ENCODE results near the gene LRP3.
"Not testable (repeated sequence)": the region's sequence is repeated elsewhere in the genome, so short reads cannot be mapped to it uniquely, and the experiment has no call there.

LRP3 gene

DNA sequence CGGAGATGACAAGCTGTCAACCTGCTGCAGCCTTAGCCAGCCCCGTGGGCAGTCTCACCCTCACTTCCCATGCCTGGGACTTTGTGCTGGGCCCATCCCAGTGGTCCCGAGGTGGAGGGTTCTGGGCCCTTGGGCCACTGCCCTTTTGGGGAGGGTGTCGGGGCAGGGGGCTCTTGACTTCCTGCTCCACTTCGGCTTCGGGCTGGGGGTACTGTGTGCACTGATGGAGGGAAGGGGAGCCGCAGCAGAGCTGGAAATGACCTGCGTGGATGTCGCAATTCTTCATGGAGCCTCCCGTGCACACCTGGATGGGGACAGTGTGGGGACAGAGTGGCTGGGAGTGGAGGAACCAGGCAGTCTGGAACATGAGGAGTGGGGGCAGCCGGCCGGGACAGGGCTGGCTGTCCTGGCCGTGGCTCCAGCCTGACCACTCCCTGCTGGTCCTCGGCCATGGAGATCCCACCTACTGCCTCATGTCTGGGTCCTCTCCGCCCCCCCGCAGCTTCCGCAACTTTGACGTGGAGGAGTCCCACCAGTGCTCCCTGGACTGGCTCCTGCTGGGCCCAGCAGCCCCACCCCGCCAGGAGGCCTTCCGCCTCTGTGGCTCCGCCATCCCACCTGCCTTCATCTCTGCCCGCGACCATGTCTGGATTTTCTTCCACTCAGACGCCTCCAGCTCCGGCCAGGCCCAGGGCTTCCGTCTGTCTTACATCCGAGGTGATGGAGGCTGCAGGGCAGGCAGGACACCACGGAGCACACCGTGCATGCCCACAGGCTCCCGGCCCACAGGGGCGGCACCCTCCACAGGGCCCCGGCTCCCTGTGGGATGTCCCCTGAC, 10.2 kb downstream of the LRP3 start:
- DNase-seq = no peak

DNA sequence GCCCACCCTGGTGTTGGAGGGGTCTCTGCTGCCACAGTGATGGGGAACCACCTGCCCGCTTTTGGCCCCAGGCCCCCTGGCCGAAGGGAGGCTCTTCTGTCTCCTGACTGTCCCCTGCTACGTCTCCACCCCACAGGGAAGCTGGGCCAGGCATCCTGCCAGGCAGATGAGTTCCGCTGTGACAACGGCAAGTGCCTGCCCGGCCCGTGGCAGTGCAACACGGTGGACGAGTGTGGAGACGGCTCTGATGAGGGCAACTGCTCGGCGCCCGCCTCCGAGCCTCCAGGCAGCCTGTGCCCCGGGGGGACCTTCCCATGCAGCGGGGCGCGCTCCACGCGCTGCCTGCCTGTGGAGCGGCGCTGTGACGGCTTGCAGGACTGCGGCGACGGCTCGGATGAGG, 11.0 kb downstream of the LRP3 start:
- no peak for DNase-seq

DNA sequence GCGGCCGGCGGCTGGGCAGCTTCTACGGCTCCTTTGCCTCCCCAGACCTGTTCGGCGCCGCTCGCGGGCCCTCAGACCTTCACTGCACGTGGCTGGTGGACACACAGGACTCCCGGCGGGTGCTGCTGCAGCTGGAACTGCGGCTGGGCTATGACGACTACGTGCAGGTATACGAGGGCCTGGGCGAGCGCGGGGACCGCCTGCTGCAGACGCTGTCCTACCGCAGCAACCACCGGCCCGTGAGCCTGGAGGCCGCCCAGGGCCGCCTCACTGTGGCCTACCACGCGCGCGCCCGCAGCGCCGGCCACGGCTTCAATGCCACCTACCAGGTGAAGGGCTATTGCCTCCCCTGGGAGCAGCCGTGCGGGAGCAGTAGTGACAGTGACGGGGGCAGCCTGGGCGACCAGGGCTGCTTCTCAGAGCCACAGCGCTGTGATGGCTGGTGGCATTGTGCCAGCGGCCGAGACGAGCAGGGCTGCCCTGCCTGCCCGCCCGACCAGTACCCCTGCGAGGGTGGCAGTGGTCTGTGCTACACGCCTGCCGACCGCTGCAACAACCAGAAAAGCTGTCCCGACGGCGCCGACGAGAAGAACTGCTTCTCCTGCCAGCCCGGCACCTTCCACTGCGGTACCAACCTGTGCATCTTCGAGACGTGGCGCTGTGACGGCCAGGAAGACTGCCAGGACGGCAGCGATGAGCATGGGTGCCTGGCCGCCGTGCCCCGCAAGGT, 11.6 kb downstream of the LRP3 start:
- DNase-seq = no peak

DNA sequence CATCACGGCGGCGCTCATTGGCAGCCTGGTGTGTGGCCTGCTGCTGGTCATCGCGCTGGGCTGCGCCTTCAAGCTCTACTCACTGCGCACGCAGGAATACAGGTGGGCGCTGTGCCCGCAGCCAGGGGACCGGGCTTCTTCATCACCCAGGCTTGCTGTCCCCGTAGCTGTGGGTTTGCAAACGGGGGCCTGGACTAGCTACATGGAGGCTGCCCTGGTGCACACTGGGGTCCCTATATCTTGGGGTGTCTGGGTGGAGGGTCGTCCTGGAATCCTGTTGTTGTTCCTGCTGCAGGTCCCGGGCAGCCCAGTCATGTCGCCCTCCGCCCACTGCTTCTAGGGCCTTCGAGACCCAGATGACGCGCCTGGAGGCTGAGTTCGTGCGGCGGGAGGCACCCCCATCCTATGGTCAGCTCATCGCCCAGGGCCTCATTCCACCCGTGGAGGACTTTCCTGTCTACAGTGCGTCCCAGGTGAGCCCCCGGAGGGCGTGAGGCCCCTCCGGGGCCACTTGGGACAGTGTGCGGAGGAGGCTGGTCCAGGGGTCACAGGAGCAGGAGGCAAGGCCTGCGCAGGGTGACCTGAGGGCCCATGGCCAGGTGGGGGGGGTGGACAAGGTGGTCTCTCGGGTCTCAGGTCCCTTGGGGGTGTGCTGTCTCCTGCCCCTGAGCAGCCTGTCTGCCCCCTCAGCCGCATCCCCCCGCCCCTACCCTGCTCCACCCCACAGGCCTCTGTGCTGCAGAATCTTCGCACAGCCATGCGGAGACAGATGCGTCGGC, 12.3 kb downstream of the LRP3 start:
- DNase-seq = no peak

DNA sequence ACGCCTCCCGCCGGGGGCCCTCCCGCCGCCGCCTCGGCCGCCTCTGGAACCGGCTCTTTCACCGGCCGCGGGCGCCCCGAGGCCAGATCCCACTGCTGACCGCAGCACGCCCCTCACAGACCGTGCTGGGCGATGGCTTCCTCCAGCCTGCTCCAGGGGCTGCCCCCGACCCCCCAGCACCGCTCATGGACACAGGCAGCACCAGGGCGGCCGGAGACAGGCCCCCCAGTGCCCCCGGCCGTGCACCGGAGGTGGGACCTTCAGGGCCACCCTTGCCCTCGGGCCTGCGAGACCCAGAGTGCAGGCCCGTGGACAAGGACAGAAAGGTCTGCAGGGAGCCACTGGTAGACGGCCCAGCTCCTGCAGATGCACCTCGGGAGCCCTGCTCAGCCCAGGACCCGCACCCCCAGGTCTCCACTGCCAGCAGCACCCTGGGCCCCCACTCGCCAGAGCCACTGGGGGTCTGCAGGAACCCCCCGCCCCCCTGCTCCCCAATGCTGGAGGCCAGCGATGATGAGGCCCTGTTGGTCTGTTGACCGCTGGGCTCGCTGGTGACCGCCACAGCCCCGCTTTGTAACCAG, 13.0 kb downstream of the LRP3 start:
- no peak for DNase-seq

DNA sequence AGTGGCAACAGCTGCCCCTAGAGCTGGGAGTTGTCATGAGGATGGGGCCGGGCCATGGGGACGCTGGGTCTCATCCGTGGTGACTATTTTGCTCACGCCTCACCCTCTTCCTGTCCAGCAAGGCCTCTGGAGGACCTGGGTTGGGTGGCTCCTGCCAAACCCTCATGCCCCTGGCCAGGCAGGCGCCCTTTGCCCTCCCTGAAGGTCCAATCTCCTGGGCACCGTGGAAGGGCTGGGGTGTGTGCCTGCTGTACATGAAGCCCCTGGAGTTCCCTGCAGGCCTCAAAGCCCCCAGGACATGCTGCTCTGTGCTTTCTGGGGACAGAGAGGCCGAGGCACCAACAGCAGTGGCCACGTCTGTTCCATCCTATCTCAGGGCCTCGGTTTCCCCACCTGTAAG, 13.8 kb downstream of the LRP3 start:
- DNase-seq = no peak

DNA sequence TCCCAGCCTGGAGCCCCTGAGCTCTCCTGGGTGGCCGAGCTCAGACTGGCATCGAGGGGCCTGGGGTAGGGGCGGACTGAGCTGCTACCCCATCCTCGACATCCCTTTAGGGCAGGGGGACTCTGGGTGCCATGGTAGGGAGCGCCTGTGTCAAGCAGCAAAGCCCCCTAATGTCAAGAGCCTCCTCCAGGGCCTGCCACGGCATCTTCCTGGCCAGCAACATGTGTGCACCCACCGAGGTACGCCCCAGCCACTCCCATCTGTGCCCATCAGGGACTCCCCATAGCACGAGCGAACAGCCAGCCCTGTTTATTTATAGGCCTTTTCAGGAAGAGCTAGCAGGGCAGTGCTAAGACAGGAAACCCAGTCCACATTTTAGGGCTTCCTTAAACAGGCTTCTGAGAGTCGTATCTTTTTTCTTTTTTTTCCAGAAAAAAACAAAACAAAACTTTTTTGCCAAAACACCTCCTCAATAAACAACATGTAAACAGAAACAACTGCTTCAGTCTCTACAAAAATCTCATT, 14.3 kb downstream of the LRP3 start:
- DNase-seq = no peak

DNA sequence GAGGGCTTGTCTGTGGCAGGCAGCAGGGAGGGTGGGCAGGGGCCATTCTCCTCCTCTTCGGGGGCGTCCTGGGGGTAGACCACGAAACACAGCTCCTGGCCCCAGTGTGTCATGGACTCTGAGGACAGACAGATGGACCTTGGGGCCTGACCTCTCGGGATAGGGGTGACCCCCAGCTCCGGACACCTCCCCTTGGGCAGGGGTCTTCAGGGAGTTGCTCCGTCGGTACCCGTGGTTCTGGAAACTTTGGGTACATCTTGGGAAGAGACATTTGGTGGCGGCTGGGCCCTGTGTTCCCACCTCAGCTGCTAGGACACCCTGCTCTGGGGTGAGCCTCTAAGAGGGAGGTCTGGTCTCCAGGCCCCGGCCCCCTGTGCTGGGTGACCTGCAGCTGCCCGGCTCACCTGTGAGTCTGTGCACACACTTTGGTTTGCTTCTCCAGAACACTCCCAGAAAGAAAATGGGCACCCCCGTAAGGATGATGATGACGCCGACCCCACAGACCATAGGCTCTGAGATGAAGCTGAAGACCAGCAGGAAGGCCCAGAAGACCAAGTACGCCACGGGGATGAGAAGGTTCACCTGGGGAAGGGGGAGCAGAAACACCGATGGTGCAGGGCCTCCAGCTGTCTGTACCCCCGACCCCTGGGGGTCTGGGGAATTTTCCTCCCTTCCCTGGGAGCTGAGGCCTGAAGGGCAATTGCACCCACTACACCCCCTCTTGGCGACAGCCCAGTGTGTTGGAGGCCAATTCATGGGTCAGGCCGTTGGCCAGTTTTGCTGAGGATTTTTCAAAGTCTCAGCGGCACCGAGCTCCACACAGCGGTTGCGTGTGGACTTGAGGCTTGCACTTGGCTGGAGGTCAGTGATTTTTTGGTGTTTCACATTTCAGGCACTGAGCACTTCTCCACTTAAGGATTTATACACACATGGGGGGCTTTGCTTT, 15.0 kb downstream of the LRP3 start:
- DNase-seq = no peak

DNA sequence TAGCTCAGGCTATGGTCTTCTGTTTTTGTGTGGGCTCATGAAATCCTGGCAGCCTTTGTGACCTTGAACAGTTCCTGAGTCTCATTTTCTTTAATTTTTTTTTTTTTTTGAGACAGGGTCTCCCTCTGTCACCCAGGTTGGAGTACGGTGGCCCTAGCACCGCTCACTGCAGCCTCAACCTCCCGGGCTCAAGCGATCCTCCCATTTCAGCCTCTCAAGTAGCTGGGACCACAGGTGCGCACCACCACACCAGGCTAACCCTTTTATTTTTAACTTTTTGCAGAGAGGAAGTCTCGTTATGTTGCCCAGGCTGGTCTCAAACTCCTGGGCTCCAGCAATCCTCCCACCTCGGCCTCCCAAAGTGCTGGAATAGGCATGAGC, 15.7 kb downstream of the LRP3 start:
- not testable (repeated sequence) for DNase-seq

DNA sequence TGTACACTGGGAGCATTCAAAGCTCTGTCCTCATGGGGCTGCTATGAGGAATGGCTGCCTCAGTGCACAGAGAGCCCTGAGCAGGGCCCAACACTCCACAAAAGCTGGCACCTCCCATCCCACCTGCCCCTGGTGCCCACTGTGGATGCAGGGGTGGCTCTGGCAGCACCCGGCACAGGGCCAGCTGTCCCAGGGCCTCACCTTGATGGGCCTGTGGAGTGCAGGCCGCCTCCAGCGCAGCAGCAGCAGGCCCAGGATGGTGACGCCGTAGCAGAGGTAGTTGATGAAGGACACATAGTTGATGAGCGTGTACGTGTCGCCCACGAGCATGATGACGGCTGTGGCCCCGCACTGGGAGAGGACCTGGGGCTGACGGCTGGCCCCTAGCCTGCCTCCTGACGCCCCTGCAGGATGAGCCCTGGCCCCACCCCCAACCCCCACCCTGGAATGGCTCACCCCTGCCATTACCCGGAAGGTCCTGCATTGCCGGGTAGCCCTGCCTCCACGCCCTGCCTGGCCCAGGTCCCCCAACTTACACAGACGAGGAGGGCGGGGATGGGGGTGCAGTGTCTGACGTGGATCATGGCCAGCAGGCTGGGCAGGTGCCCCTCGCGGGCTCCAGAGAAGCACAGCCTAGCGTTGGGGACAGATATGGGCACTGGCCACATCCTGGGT, 16.3 kb downstream of the LRP3 start:
- no peak for DNase-seq

DNA sequence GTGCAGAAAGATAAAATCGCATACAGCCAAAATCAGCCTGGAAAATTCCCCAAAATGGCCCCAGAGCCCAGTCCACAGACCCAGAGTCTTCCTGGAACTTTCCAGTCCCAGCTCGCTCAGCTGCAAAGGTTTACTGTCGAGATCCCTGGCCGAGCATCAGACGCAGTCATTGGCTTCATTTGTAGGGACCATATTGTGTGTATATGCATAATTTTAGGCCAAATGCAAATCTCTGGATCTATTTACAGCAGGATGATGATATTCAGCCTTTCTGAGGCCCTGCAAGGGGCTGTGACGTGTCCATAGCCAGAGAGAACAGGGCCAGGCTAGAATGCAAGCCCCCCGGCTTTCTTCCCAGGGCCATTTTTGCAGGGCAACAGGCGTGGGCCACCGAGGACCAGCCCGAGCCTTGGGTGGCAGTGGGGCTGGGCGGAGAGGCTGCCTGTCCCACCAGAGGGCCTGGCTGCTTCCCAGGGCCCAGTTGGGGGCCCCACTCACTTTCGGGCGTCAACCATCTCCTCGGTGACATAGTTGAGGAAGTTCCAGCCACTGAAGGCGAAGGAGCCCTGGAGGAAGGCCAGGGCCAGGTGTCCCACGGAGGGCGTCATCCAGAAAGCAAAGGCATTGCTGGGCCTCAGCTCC, 17.8 kb downstream of the LRP3 start:
- no peak for DNase-seq

DNA sequence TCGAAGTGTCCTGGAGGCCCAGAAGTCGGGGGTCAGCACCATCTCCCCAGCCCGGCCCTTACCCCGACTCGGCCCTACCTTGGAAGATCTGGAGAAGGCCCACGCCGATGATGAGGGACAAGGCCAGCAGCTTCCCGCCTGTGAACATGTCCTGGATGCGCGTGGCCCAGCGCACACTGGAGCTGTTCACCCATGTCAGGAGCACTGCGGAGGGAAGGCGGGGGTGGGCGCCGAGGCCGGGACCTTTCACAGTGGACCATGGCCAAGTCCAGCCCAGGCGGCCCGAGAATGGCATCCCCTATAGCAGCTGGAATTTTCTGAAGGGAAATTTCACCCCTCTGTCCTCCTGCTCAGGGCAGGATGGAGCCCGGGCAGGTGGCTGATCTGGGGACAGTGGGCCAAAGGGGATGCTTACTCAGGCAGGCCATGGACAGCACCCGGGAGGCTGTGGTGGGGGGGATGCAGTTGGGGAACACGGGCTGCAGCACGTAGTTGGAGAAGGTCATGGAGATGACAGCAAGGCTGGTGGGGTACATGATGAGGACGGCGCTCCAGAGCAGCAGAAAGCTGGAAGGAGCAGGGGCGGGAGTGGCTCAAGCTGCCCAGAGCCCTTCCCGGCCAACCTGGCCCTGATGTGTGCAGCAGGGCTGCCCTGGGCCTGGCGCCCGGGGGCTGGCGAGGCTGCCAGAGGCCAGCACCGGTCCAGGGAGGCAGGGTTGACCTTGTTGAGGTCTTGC, 18.5 kb downstream of the LRP3 start:
- DNase-seq = no peak

DNA sequence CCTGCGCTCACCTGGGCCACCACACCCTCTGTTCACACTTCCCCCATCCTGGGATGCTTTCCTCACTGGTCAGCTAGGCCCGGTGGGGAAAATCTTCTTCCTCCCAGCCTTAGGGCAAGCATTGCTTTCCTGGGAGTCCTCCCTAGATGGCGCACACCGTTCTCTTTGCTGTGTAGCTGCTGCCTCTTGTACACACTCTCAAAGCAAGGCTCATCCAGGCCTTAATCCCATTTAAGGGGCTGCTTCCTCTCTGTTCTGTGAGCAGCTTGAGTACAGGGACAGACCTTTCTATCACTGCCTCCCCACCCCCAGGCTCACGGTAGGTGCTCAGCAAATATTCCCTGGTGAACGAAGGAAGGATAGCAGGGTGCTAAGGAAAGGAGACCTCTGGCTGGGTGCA, 20.5 kb downstream of the LRP3 start:
- DNase-seq = no peak

DNA sequence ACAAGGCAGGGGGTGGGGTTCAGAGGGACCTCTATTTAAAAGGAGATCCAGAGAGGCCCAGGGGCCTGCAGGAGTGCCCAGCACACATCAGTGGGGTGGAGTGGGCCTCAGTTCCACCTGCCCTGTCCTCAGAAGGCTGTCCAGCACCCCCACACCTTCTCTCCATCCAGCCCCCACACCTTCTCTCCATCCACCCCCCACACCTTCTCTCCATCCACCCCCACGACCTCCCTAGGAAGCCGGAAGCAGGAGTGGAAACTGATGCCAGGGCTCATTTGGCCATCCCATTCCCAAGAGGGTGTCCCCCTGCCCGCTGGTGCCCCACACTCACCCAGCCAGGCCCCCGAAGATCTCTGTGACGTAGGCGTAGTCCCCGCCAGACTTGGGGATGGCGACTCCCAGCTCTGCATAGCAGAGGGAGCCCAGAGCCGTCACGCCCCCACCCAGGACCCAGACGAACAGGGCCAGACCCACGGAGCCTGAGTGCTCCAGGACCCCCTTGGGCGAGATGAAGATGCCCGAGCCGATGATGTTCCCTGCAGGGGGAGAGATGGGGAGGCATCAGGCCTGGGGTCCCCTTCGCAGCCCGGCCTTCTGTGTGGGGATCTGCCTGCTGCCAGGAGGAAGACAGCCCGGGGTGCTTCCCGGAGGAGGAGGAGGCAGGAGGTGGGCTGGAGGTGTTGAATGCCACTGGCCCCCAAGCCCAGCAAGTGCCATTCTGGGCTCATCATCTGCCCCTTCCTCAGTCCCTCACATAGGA, 21.5 kb downstream of the LRP3 start:
- no peak for DNase-seq

DNA sequence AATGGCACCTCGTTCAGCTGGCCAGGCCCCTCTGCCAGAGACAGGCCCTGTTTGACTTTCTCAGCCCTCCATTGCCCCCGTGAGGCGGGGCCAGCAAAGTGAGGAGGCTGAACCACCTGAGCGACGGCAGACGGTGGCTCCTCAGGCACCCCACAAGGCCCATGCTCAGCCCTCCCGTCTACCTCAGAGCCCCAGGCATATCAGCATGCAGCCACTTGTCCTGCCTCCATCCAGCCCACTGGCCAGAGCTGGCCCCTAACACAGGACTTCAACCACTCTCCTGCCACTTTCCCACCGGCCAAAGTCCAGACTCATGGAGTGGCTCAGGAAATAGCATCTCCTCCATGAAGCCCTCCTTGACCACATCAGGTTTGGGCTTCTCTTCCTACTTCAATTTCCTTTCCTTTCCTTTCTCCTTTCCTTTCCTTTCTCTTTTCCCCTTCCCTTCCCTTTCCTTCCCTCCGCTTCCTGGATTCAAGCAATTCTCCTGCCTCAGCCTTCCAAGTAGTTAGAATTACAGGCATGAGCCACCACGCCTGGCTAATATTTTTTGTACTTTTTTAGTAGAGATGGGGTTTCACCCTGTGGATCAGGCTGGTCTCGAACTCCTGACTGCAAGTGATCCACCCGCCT, 22.2 kb downstream of the LRP3 start:
- DNase-seq = no peak

DNA sequence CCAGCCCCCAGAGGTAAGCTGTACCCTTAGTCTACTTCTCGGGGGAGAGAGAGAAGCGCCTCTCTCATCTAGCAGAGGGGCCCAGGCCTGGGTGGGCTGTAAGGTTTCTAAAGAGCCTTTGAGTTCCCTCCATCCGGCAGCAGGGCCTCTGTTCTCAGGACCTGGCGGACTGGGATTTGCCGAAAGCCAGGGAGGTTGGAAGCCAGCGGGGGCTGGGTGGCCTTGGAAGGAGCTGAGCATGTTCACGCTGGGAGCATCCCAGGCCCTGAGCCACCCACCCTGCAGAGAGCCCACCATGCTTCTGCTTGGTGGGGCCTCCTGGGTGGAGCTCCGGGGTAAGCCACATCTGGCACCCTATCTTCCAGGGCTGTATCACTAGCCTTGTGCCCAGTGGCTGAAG, 23.8 kb downstream of the LRP3 start:
- no peak for DNase-seq

DNA sequence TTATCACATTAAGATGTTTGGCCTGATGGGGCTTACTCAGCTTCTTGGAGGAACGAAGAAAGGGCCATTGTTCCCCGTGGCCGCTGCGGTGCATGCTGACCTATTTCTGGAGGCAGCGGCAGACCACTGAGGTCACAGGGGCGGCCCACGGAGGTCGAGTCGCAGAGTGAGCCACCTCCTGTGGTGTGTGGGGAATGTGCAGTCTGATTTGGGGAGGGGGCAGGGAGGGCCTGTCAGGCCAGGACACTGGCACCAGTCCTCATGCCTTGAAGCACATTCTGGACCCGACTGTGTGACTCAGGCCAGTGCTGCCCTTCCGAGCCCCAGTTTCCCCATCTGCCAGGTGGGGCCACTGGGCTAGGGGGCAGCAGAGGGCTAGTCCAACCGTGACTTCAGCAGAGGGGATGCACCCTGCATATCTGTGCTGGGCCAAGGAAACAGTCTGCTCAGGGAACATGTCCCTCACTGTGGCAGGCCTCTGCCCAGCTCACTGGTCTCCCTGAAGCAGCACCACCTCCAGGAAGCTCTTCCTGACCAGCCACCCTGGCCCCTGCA, 25.2 kb downstream of the LRP3 start:
- DNase-seq = no peak

DNA sequence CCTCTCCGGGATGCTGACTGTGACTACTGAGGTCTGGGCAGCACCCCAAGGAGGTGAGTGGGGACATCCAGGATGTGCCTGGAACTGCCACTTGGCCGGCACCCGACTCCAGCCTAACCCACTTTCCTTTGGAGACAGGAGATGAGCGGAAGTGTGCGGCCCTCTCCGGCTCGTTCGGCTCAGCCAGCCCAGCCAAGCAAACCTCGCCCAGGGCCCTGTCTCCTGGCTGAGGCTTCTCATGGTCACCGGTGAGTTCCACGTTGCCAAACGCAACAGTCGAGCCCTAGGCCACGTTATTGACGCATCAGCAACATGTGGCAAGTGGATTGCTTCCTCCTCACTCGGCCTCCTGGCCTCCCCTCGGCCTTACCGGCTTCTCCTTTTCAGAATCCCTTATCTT, 26.0 kb downstream of the LRP3 start:
- no peak for DNase-seq
